HG03432 (cell line): Measurements from ENCODE around the gene UPF1.

Source experiments
- ATAC-seq: cut with Tn5 transposase; IDR thresholded peaks from one replicate; pipeline ENCODE4 v1.9.1; 2021; ENCODE audit warnings: mild to moderate bottlenecking, moderate library complexity; ENCODE audit not compliant: unreplicated experiment

Gene UPF1

DNA sequence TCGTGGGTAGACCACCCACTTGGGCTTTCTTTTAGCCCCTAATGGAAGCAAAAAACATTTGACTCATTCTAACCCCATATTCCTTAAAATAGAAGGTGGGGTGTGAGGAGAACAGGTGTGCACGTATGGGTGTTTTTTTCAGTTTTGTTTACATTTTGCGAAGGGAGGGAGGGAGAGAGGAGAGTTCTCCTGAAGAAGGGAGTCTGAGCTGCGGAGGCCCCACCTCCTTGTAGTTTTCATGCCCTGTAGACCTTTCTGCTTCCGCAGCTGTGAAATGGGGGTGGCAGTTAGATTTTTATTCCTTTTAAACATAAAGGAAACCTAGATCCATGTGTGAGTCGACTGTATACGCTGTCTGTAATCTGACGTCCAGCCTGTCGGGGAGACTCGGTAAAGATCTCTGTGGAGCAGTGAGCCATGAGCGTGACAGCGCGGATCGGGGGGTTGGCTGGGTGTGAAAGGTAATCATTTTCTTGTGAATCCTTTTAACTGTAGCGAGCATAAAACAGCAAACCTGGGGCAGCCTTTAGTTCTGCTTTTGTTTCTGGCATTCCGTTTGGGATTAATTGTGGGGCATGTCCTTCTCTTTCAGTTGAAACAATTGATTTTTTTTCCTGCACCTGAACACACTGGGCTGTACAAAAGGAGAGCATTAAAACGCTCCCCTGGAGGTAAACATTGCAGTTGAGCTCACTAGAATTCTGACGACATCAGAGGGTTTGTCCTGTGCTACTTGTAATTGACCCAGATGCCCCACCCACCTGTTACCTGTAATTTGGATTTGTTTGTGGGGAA, 2.3 kb downstream of the UPF1 start:
- ATAC-seq: no peak

DNA sequence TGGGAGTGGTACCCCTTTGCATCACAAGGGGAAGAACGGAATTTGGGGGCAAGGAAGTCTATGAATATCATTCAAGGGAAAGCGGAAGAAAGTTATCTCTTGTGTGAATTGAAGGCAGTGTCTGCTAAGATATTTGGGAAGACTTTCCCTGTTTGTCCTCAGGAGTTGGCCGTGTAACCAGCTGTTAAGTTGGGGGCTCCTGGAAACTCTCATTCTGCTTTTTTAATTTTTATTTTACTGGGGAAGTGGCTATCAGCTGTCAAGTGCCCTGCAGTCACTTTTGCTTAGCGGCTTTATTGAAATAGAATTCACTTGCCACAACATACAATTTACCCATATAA, 2.9 kb downstream of the UPF1 start:
- no peak for ATAC-seq

GRCh38 chr19:18839465-18840287, 7.9 kb downstream of the UPF1 start:
- ATAC-seq: no peak

DNA sequence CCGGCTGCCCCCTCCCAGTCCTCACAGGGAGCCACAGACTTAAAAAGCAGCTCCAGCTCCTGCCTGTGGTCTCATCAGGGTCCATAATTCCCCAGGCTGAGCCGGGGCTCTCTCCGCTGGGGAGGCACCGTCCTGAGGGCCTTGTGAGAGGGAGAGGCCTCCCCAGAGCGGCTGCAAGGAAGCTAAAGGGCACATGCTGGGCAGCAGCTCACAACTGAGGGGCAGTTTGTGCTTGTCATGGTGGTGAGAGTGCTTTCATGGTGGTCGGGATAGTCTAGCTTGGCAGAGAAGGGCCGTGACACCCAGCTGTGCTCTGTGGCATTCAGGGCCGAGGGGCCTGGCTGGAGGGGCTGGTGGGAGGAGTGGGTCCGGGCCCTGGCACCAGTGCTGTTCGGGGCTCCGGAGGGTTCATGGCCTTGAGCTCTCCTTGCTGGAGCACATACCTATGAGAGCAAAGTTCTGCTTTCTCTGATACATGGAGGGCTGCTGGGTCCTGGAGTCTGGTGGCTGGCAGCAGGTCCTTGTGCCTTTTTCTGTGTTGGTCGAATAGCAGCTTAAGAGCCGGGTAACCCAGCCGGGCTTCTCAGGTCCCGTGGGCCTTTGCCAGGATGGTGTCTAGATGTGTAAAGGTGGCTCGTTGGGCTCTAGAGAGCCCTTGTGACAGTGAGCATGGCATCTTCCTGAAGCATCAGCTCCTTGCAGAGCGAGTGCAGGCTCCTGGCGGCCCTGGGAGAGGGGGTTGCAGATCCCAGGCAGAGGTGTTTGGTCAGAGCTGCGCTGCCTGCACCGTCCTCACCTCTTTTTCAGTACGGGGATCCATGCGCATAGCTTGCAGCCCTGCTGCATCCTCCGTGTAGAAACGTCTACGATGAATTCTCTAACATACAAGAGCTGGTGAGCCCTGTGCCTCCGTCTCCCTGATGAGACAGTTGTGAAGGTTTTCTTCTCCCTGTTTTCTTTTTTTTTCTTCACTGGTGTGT, 8.8 kb downstream of the UPF1 start:
- ATAC-seq: no peak

DNA sequence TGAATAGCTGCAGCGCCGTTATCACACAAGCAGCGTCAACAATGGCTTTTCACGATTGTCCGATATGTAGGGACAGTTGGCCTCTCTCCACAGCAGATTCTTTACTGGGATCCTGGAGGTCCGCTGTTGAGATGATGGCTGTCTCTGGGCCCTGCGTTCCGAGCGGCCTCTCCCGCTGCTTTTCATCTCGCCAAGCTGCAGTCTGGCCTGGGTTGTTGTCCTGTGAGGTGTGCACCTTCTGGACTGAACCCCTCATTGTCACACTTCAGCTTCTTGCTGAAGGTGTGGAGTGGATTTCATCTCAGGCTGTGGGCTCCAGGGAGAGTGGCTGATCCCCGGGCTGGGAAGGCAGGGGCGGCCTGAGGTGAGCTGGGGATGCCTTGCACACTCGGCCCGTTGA, 9.6 kb downstream of the UPF1 start:
- no peak for ATAC-seq

- ATAC-seq: no peak
Measured at GRCh38 chr19:18842166-18842565, 10.4 kb downstream of the UPF1 start.

DNA sequence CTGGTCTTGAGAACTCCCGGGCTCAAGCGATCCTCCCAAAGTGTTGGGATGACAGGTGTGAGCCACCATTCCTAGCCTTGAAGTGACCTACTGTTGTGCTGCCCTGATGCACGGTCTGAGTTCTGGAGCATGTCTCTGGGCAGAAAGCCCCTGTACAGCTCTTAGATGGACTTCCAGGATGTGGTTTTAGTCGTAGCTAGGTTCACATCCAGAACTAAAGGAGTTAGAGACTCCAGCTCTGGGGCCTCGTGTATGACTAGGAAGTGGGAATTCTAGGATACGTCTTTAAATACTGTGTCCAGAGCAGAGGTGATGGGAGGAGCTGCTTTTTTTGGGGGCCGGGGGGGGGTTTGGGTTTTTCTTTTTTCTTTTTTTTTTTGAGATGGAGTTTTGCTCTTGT, 12.2 kb downstream of the UPF1 start:
- no peak for ATAC-seq

DNA sequence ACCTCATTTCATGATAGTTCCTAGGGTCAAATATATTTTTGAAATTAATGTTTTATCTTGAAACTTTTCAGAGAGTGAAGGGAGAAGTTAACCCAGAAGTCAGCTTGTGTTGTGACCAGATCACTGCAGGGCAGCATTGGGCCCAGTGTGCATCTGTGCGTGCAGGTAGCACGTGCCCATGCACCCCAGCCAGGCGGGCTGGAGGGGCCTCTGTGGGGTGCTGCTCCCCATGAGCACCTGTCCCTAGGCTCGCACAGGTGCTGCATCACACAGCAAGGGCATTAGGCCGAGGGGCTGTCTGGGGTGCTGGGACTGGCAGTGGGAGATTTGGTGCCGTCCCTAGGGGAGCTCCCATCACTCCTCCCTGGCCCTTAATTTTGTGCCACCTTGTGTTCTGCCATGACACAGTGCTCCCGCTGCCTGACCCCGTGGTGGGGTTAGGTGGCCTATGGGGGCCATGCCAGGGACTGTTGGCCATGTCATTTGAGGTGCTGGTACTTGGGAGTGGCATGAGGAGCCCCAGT, 13.1 kb downstream of the UPF1 start:
- no peak for ATAC-seq

GRCh38 chr19:18845961-18846360, 14.2 kb downstream of the UPF1 start:
- ATAC-seq: no peak

GRCh38 chr19:18846862-18847548, 15.2 kb downstream of the UPF1 start:
- no peak for ATAC-seq

- ATAC-seq: no peak
Measured at GRCh38 chr19:18847549-18848463, 16.0 kb downstream of the UPF1 start.

- ATAC-seq: no peak
Measured at GRCh38 chr19:18848878-18849661, 17.3 kb downstream of the UPF1 start.

DNA sequence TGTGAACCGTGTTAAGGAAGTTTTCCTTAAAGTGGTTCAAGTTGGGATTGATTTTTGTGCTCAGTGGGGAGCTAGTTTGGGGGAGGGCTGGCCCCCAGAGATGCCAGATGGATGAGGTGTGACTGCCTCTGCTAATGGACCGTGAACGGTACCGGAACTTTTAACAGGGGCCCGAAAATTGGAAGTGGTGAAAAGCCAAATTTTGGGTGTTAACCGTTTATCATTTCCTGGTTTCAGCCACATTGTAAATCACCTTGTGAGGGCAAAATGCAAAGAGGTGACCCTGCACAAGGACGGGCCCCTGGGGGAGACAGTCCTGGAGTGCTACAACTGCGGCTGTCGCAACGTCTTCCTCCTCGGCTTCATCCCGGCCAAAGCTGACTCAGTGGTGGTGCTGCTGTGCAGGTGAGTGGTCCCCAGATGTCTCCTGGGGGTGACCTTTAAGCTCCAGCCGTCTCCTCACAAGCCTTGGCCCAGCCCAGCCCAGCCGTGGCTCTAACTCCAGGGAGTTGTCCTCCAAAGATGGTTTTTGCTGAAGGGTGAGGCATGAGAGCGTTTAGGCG, 18.2 kb downstream of the UPF1 start:
- no peak for ATAC-seq

GRCh38 chr19:18850471-18851375, 19.0 kb downstream of the UPF1 start:
- ATAC-seq: no peak

GRCh38 chr19:18851673-18852325, 20.0 kb downstream of the UPF1 start:
- ATAC-seq: no peak

GRCh38 chr19:18852648-18853047, 20.9 kb downstream of the UPF1 start:
- no peak for ATAC-seq
